K562 treated with DMSO at 1 percent for 4 hours (cell line): ENCODE data around the gene POLRMT. TPM values are rescaled to one million over a fixed set of nuclear protein-coding genes. Genes with fewer than 3 reads are reported as not detected.

Experiments used
- total RNA-seq: library from RNA; unstranded; fragments of 300-600 nt; gene quantifications from 2 replicates; pipeline ENCODE4 v1.2.3, GENCODE V29; 2022; ENCODE audit not compliant: insufficient read depth

The POLRMT gene
- 69.0 and 77.4 TPM in 2 replicates for total RNA-seq

DNA sequence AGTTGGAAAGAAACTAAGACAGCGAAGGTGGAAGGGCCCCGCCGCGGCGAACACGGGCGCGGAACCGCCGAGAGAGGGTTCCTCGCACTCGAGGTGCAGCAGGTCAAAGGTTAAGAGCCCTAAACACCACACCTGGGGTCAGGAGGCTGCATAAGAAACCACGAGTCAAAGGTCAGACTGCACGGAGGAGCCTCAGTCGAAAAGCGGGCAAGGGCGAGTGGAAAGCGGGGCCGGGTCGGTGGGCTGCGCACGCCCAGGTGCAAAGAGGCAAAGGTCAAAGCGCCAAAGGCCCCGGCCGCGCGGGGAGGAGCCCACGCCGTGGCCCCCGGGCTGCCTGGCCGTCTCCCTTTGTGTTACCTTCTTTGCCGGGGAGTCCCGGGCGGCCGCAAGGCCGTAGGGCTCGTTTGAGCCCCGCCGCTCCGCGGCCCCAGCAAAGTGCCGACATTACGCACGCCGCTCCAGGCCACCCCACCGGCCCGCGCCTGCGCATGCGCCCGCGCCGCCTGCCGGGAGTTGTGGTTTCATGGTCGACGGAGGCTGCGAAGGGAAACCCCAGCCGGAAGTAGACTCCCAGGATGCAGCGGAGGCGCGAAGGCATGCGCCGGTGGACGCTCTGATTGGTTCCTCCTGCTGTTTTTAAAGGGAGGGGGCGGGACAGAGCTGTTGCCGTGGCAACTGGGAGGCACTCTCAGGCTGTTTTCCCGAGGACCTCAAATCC is at the start of gene POLRMT:
Gene POLRMT (minus strand): TSS at position 470 of the 718 bp plus-strand sequence. CDS start 25 bp downstream, at position 445.

DNA sequence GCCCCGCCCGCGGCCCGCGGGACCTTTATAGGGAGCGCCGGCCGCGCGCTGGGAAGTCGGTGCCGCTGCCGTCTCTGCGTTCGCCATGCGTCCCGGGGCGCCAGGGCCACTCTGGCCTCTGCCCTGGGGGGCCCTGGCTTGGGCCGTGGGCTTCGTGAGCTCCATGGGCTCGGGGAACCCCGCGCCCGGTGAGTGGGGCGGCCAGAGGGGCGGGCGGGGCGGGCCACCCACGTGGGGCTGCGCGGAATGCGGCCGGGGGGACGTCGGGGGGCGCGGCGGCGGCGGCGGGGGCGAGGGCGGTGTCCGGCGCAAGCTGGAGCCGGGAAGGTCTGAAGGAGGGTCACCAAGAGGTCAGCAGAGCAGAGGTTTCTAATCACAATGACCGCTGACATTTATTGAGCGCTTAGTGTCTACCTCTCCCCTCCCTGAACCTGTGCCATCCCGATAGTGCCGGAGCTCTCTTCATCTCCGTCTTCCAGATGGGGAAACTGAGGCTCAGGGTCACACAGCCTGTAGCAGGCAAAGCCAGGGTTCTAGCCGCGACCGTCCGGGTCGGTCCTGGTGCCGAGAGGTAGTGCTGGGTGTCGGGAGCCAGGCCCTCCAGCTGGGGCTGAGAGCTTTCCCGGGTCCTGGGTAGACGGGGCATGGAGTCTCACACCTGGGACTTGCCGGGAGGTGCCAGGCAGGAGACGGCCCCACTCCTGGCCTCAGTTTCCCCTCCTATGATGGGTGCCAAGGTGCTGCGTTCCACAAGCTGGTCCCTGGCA is 43.2 kb upstream of the POLRMT start, which contains the start of gene FSTL3:
Gene FSTL3 (plus strand): TSS at position 54 of the 767 bp plus-strand sequence. CDS start 32 bp downstream, at position 86.

DNA sequence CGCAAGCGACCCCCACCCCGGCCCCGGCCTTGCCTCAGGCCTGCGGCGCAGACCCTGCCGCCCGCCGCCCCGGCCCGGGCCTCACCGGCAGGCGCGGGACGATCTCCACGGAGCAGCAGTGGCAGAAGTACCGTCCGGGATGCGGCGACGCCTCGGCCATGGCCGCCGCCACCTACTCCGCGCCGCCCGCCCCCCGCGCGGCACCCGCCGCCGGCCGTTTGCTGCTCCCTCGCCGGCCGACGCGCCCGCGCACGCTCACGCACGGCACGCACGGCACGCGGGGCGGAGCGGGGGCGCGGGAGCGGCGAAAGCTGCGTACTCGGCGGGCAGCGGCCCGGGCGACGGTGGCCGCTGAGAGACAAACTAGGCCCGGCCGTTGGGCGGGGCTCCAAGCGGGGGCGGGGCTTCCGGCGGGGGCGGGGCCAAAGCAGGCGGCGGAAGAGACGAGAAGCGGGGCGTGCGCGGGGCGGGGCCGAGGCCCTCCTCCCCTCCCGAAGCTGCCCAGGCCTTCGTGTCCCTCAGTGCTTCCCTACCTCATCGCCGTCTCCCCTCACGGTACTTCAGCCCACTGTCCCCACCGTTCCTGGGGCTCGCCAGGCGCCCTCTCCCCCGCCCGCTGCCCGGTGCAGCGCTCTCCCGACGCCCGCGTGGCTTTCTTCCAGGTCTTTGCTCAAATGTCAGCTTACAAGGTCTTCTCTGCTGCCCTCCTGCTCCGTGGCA is 29.8 kb upstream of the POLRMT start, which contains the start of gene RNF126:
Gene RNF126 (minus strand): TSS at position 253 of the 720 bp plus-strand sequence. CDS start 93 bp downstream, at position 160.

DNA sequence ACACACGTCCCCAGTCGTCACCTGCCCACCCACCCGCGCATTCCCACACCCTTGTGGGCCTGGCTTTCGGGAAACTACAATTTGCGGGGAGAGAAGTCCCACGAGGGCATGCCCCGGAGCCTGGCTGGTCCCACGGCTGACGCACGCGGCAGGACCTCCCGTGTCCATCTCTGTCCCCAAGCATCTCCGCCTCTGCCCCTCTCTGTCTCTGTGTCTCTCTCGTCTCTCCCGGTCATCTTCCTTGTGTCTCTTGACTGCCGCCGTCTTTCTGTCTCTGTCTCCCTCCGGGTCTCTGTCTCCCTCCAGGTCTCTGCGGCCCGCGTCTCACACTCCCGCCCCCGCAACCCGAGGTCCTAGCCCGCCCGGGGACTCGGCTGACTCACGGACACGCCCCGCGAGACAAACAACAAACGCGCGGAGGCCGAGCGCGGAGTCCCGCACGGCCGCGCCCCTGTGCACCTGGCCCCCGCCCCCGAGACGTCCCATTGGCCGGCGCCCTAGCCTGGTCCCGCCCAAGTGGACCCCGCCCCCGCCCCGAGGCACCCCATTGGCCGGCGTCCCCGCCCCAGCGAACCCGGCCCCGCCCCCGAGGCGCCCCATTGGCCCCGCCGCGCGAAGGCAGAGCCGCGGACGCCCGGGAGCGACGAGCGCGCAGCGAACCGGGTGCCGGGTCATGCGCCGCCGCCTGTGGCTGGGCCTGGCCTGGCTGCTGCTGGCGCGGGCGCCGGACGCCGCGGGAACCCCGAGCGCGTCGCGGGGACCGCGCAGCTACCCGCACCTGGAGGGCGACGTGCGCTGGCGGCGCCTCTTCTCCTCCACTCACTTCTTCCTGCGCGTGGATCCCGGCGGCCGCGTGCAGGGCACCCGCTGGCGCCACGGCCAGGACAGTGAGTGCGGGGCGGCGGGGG is 6.2 kb upstream of the POLRMT start, which contains the start of gene FGF22:
Gene FGF22 (plus strand): TSS at position 627 of the 908 bp plus-strand sequence. CDS start 47 bp downstream, at position 674.

DNA sequence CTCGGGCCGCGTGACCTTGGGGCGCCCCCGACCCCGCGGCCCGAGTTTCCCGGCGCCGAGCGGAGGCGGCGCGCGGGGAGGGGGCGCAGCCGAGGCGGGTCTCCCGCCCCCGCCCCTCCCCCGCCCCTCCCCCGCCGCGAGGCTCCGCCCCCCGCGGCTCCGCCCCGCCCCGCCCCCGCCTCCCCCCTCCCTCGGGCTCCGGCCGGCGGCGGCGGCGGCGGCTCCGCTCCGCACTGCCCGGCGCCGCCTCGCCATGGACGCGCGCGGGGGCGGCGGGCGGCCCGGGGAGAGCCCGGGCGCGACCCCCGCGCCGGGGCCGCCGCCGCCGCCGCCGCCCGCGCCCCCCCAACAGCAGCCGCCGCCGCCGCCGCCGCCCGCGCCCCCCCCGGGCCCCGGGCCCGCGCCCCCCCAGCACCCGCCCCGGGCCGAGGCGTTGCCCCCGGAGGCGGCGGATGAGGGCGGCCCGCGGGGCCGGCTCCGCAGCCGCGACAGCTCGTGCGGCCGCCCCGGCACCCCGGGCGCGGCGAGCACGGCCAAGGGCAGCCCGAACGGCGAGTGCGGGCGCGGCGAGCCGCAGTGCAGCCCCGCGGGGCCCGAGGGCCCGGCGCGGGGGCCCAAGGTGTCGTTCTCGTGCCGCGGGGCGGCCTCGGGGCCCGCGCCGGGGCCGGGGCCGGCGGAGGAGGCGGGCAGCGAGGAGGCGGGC is 43.5 kb downstream of the POLRMT start, which contains the start of gene HCN2:
Gene HCN2 (plus strand): TSS at position 189 of the 703 bp plus-strand sequence. CDS start 65 bp downstream, at position 254.

DNA sequence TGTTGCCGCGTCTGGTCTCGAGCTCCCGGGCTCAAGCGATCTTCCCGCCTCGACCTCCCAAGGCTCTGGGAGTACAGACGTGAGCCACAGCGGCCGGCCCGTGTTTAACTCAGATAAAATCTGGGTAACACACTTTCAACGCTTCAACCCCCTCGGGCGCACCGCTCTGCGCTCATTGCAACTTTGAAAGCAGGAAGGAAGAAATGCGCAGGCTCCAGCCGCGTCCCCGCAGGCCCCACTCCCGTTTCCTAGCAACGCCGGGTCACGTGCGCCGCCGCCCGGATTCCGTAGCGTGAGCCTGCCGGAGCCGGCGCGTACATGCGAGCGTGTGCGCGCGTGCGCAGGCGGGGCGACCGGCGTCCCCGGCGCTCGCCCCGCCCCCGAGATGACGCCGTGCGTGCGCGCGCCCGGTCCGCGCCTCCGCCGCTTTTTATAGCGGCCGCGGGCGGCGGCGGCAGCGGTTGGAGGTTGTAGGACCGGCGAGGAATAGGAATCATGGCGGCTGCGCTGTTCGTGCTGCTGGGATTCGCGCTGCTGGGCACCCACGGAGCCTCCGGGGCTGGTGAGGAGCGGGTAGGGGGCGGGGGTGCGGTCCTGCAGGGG is 61.1 kb downstream of the POLRMT start, which contains the start of gene BSG:
Gene BSG (plus strand): TSS at position 457 of the 603 bp plus-strand sequence. CDS start 39 bp downstream, at position 496.

Other genes with a start within 250 kb of the POLRMT start
- gene C2CD4C, start 224.4 kb downstream of the POLRMT start, total RNA-seq, result not detected in 2 replicates
- 1.4 and 2.2 TPM in 2 replicates for gene SHC2, start 172.5 kb downstream of the POLRMT start, total RNA-seq
- 0.88 TPM in 1 of 2 replicates, not detected in the other for gene MADCAM1, start 137.1 kb downstream of the POLRMT start, total RNA-seq
- gene TPGS1, start 126.0 kb downstream of the POLRMT start, total RNA-seq, result 47.3 and 59.6 TPM in 2 replicates
- gene CDC34, start 101.8 kb downstream of the POLRMT start, total RNA-seq, result 146 TPM in 2 replicates
- gene GZMM, start 89.5 kb downstream of the POLRMT start, total RNA-seq, result 1.5 and 1.9 TPM in 2 replicates
- gene BSG, start 60.9 kb downstream of the POLRMT start, total RNA-seq, result 581 and 603 TPM in 2 replicates
- 3.0 and 3.1 TPM in 2 replicates for gene HCN2, start 43.7 kb downstream of the POLRMT start, total RNA-seq
- 1.3 TPM in 1 of 2 replicates, not detected in the other for gene FGF22, start 6.3 kb upstream of the POLRMT start, total RNA-seq
- gene RNF126, start 29.7 kb upstream of the POLRMT start, total RNA-seq, result 72.9 and 88.4 TPM in 2 replicates
- gene FSTL3, start 42.9 kb upstream of the POLRMT start, total RNA-seq, result 4.9 and 8.9 TPM in 2 replicates
- 55.9 and 66.7 TPM in 2 replicates for gene PRSS57, start 61.9 kb upstream of the POLRMT start, total RNA-seq
- 12.2 and 17.7 TPM in 2 replicates for gene PALM, start 75.4 kb upstream of the POLRMT start, total RNA-seq
- gene MISP, start 117.6 kb upstream of the POLRMT start, total RNA-seq, result not detected in 2 replicates
- 358 and 442 TPM in 2 replicates for gene PTBP1, start 163.9 kb upstream of the POLRMT start, total RNA-seq
- gene PLPPR3, start 188.4 kb upstream of the POLRMT start, total RNA-seq, result 86.2 and 97.2 TPM in 2 replicates
- 2.0 and 4.1 TPM in 2 replicates for gene AZU1, start 194.3 kb upstream of the POLRMT start, total RNA-seq
- 4.7 and 5.0 TPM in 2 replicates for gene PRTN3, start 207.5 kb upstream of the POLRMT start, total RNA-seq
- gene ELANE, start 218.8 kb upstream of the POLRMT start, total RNA-seq, result not detected in 2 replicates
- gene CFD, start 226.1 kb upstream of the POLRMT start, total RNA-seq, result 44.6 and 62.6 TPM in 2 replicates